HEK293 (cell line): ENCODE data around the gene ZNF385D.

Experiments
- CTCF ChIA-PET: fragments of 350-600 bp; formaldehyde crosslinking; extraction: SDS; loops from one replicate; lab custom pipeline; 2021; ENCODE audit warnings: antibody characterized with exemption; lab: Yijun Ruan, JAX
- POLR2A ChIA-PET: fragments of 300-600 bp; formaldehyde crosslinking; extraction: SDS; loops from one replicate; lab custom pipeline; 2020; ENCODE audit warnings: antibody characterized with exemption, inconsistent platforms; lab: Yijun Ruan, JAX
- H3K27ac ChIP-seq: fragments of 200-500 bp; sonication (Bioruptor generic); 2 replicates; pipeline ENCODE4 v1.5.1; 2014; ENCODE audit warnings: low read depth, low read length, control low read depth, inconsistent platforms; ENCODE audit errors: extremely low read depth
- H3K36me3 ChIP-seq, 2 experiments: fragments of 200-500 bp in 1 of 2; sonication (Bioruptor generic) in 1 of 2; 1 replicate in 1 of 2; 2 replicates in 1 of 2; pipeline ENCODE4 v1.5.1; 2014 to 2017; ENCODE audit warnings: inconsistent platforms in 2 of 2, low read length in 2 of 2; ENCODE audit not compliant: control insufficient read depth in 2 of 2, insufficient read depth in 1 of 2
- H3K4me1 ChIP-seq: fragments of 200-500 bp; sonication (Bioruptor generic); 2 replicates; pipeline ENCODE4 v1.5.1; 2014; ENCODE audit warnings: mild to moderate bottlenecking, low read length, inconsistent platforms; ENCODE audit not compliant: control insufficient read depth, insufficient read depth
- H3K4me3 ChIP-seq: 2 replicates; pipeline ENCODE4 v1.5.1; 2011; ENCODE audit warnings: low read depth, mild to moderate bottlenecking, control low read depth, low read length, moderate library complexity
- H3K9me3 ChIP-seq: fragments of 200-500 bp; sonication (Bioruptor generic); 2 replicates; pipeline ENCODE4 v1.5.1; 2014; ENCODE audit warnings: low read depth, low read length, inconsistent platforms; ENCODE audit not compliant: control insufficient read depth, insufficient read depth
- FEZF1 ChIP-seq: fragments of 450-650 bp; formaldehyde crosslinking; IDR thresholded peaks from 2 replicates; pipeline ENCODE4 v1.5.1; 2016; ENCODE audit warnings: missing biosample characterization, missing genetic modification characterization
- GLIS1 ChIP-seq: fragments of 450-650 bp; formaldehyde crosslinking; IDR thresholded peaks from 2 replicates; pipeline ENCODE4 v1.5.1; 2016; ENCODE audit warnings: missing biosample characterization, missing genetic modification characterization
- KLF1 ChIP-seq: fragments of 450-650 bp; formaldehyde crosslinking; IDR thresholded peaks from 2 replicates; pipeline ENCODE4 v1.5.1; 2016; ENCODE audit warnings: missing biosample characterization, missing genetic modification characterization
- KLF16 ChIP-seq: fragments of 450-650 bp; formaldehyde crosslinking; IDR thresholded peaks from 2 replicates; pipeline ENCODE4 v1.5.1; 2017; ENCODE audit warnings: missing biosample characterization, missing genetic modification characterization
- KLF9 ChIP-seq: fragments of 450-650 bp; formaldehyde crosslinking; IDR thresholded peaks from 2 replicates; pipeline ENCODE4 v1.5.1; 2016; ENCODE audit warnings: missing biosample characterization, missing genetic modification characterization, low read depth
- MZF1 ChIP-seq: fragments of 450-650 bp; formaldehyde crosslinking; IDR thresholded peaks from 2 replicates; pipeline ENCODE4 v1.5.1; 2017; ENCODE audit warnings: missing biosample characterization, missing genetic modification characterization, borderline replicate concordance
- OSR2 ChIP-seq: fragments of 450-650 bp; formaldehyde crosslinking; IDR thresholded peaks from 2 replicates; pipeline ENCODE4 v1.5.1; 2016; ENCODE audit warnings: missing biosample characterization, missing genetic modification characterization
- OVOL3 ChIP-seq: fragments of 450-650 bp; formaldehyde crosslinking; IDR thresholded peaks from 2 replicates; pipeline ENCODE4 v1.5.1; 2016; ENCODE audit warnings: missing biosample characterization, missing genetic modification characterization
- PATZ1 ChIP-seq: fragments of 450-650 bp; formaldehyde crosslinking; IDR thresholded peaks from 2 replicates; pipeline ENCODE4 v1.5.1; 2016; ENCODE audit warnings: missing biosample characterization, missing genetic modification characterization
- SETDB1 ChIP-seq: IDR thresholded peaks from one replicate; pipeline ENCODE4 v1.6.1; 2017; ENCODE audit warnings: mild to moderate bottlenecking, low read length, moderate library complexity, mixed read lengths; ENCODE audit not compliant: insufficient read length
- WT1 ChIP-seq: fragments of 450-650 bp; formaldehyde crosslinking; IDR thresholded peaks from 2 replicates; pipeline ENCODE4 v1.5.1; 2016; ENCODE audit warnings: missing biosample characterization, missing genetic modification characterization
- YY1 ChIP-seq: fragments of 450-650 bp; formaldehyde crosslinking; IDR thresholded peaks from 2 replicates; pipeline ENCODE4 v1.5.1; 2018; ENCODE audit warnings: missing biosample characterization, missing genetic modification characterization
- ZBTB11 ChIP-seq: fragments of 450-650 bp; formaldehyde crosslinking; conservative IDR thresholded peaks from 2 replicates; pipeline ENCODE4 v1.5.1; 2016; ENCODE audit warnings: low read depth, missing biosample characterization, missing genetic modification characterization
- ZBTB17 ChIP-seq: fragments of 450-650 bp; formaldehyde crosslinking; IDR thresholded peaks from 2 replicates; pipeline ENCODE4 v1.5.1; 2016; ENCODE audit warnings: missing biosample characterization, missing genetic modification characterization
- ZBTB21 ChIP-seq: fragments of 450-650 bp; formaldehyde crosslinking; IDR thresholded peaks from 2 replicates; pipeline ENCODE4 v1.5.1; 2017; ENCODE audit warnings: missing biosample characterization, missing genetic modification characterization
- ZEB2 ChIP-seq: fragments of 450-650 bp; formaldehyde crosslinking; IDR thresholded peaks from 2 replicates; pipeline ENCODE4 v1.5.1; 2016; ENCODE audit warnings: missing biosample characterization, missing genetic modification characterization
- ZFP37 ChIP-seq: fragments of 450-650 bp; formaldehyde crosslinking; IDR thresholded peaks from 2 replicates; pipeline ENCODE4 v1.5.1; 2016; ENCODE audit warnings: missing biosample characterization, missing genetic modification characterization
- ZIC2 ChIP-seq: fragments of 450-650 bp; formaldehyde crosslinking; IDR thresholded peaks from 2 replicates; pipeline ENCODE4 v1.5.1; 2016; ENCODE audit warnings: missing biosample characterization, missing genetic modification characterization
- ZNF138 ChIP-seq: fragments of 450-650 bp; formaldehyde crosslinking; IDR thresholded peaks from 2 replicates; pipeline ENCODE4 v1.5.1; 2016; ENCODE audit warnings: missing biosample characterization, missing genetic modification characterization, borderline replicate concordance
- ZNF157 ChIP-seq: fragments of 450-650 bp; formaldehyde crosslinking; IDR thresholded peaks from 2 replicates; pipeline ENCODE4 v1.5.1; 2016; ENCODE audit warnings: missing biosample characterization, missing genetic modification characterization
- ZNF2 ChIP-seq: fragments of 450-650 bp; formaldehyde crosslinking; IDR thresholded peaks from 2 replicates; pipeline ENCODE4 v1.5.1; 2016; ENCODE audit warnings: missing biosample characterization, missing genetic modification characterization
- ZNF211 ChIP-seq: fragments of 450-650 bp; formaldehyde crosslinking; IDR thresholded peaks from 2 replicates; pipeline ENCODE4 v1.5.1; 2016; ENCODE audit warnings: low read depth, missing biosample characterization, missing genetic modification characterization
- ZNF214 ChIP-seq: fragments of 450-650 bp; formaldehyde crosslinking; IDR thresholded peaks from 2 replicates; pipeline ENCODE4 v1.5.1; 2017; ENCODE audit warnings: missing biosample characterization, mild to moderate bottlenecking, missing genetic modification characterization, borderline replicate concordance
- ZNF24 ChIP-seq: fragments of 450-650 bp; formaldehyde crosslinking; IDR thresholded peaks from 2 replicates; pipeline ENCODE4 v1.5.1; 2016; ENCODE audit warnings: missing biosample characterization, missing genetic modification characterization
- ZNF302 ChIP-seq: fragments of 450-650 bp; formaldehyde crosslinking; IDR thresholded peaks from 2 replicates; pipeline ENCODE4 v1.5.1; 2016; ENCODE audit warnings: missing biosample characterization, missing genetic modification characterization, low read depth
- ZNF548 ChIP-seq: fragments of 450-650 bp; formaldehyde crosslinking; IDR thresholded peaks from 2 replicates; pipeline ENCODE4 v1.5.1; 2016; ENCODE audit warnings: missing biosample characterization, missing genetic modification characterization
- ZNF549 ChIP-seq: fragments of 450-650 bp; IDR thresholded peaks from 2 replicates; pipeline ENCODE4 v1.5.1; 2018; ENCODE audit warnings: missing biosample characterization, missing genetic modification characterization, mild to moderate bottlenecking, inconsistent platforms, moderate library complexity
- ZNF585B ChIP-seq: fragments of 450-650 bp; formaldehyde crosslinking; IDR thresholded peaks from 2 replicates; pipeline ENCODE4 v1.5.1; 2016; ENCODE audit warnings: missing biosample characterization, missing genetic modification characterization
- ZNF639 ChIP-seq: fragments of 450-650 bp; formaldehyde crosslinking; IDR thresholded peaks from 2 replicates; pipeline ENCODE4 v1.5.1; 2016; ENCODE audit warnings: missing biosample characterization, missing genetic modification characterization
- ZNF704 ChIP-seq: fragments of 450-650 bp; formaldehyde crosslinking; IDR thresholded peaks from 2 replicates; pipeline ENCODE4 v1.5.1; 2016; ENCODE audit warnings: missing biosample characterization, missing genetic modification characterization

The ZNF385D gene

GRCh38 chr3:21542656-21543379, 208.2 kb downstream of the ZNF385D start:
- H3K9me3 ChIP-seq = no peaks in the 10 kb centered on the region
- no peak overlapping the region for H3K4me3 ChIP-seq
- ChIA-PET CTCF (no interaction called here), POLR2A (no interaction called here)
- TF ChIP-seq ZNF138 (tag by site-specific recombination) = no peak
- TF ChIP-seq MZF1 = no peak
- TF ChIP-seq ZNF639 (tag by site-specific recombination) = no peak
- TF ChIP-seq ZNF157 (tag by site-specific recombination) = no peak
- no peak for TF ChIP-seq ZNF585B (tag by site-specific recombination)
- no peak for TF ChIP-seq YY1 (tag by site-specific recombination)
- TF ChIP-seq ZNF302 = no peak
- TF ChIP-seq ZBTB17 (tag by site-specific recombination) = no peak
- no peak for TF ChIP-seq ZNF549
- TF ChIP-seq ZNF548 = no peak
- TF ChIP-seq FEZF1 (tag by site-specific recombination) = no peak
- TF ChIP-seq ZEB2 (tag by site-specific recombination) = no peak
- TF ChIP-seq ZNF2 = no peak
- TF ChIP-seq OVOL3 (tag by site-specific recombination) = no peak
- TF ChIP-seq GLIS1 (tag by site-specific recombination) = no peak
- no peak overlapping the region for H3K27ac ChIP-seq
- H3K4me1 ChIP-seq = no peaks in the 10 kb centered on the region
- H3K36me3 ChIP-seq = no peaks in the 10 kb centered on the region

GRCh38 chr3:21540265-21540664, 210.7 kb downstream of the ZNF385D start:
- no peak overlapping the region for H3K27ac ChIP-seq
- ChIA-PET POLR2A (no interaction called here), CTCF (no interaction called here)
- no peak overlapping the region for H3K4me3 ChIP-seq
- H3K4me1 ChIP-seq = no peaks in the 10 kb centered on the region
- H3K9me3 ChIP-seq = no peaks in the 10 kb centered on the region
- no peaks in the 10 kb centered on the region for H3K36me3 ChIP-seq
- no peak for TF ChIP-seq ZBTB21 (tag by site-specific recombination)
- TF ChIP-seq KLF1 (tag by site-specific recombination) = no peak
- TF ChIP-seq ZNF214 (tag by site-specific recombination) = no peak
- TF ChIP-seq YY1 (tag by site-specific recombination) = no peak
- no peak for TF ChIP-seq PATZ1 (tag by site-specific recombination)
- TF ChIP-seq ZNF211 = no peak
- no peak for TF ChIP-seq KLF16 (tag by site-specific recombination)
- TF ChIP-seq OSR2 (tag by site-specific recombination) = no peak
- no peak for TF ChIP-seq ZIC2 (tag by site-specific recombination)
- TF ChIP-seq ZFP37 (tag by site-specific recombination) = no peak
- no peak for TF ChIP-seq WT1 (tag by site-specific recombination)
- TF ChIP-seq ZNF704 (tag by site-specific recombination) = no peak
- TF ChIP-seq SETDB1 = no peak
- no peak for TF ChIP-seq ZNF24 (tag by site-specific recombination)
- TF ChIP-seq KLF9 (tag by site-specific recombination) = no peak
- TF ChIP-seq ZBTB11 (tag by site-specific recombination) = no peak
